ENCODE results near the gene NCKAP5. TPM values are rescaled to one million over a fixed set of nuclear protein-coding genes. Genes with fewer than 3 reads are reported as not detected.

Gene NCKAP5
- polyA plus RNA-seq, 2 of the 4 experiments (the other 2 are of a cell fraction), result 3.0 to 4.1 TPM

- CTCF ChIA-PET, result no interaction called here
- no peak for FAIRE-seq
Observed at GRCh38 chr2:132797071-132797470, 771.2 kb downstream of the NCKAP5 start.

GRCh38 chr2:132795220-132795619, 773.0 kb downstream of the NCKAP5 start:
- H3K4me3 ChIP-seq, result no peak overlapping the region
- TF ChIP-seq FOSL2 (IDR thresholded peaks at IDR 0.05) (no peak), FOSL2 (CRISPR knock-in tag; IDR thresholded peaks at IDR 0.05) (no peak), POLR2A (IDR thresholded peaks at IDR 0.05; ENCODE audit: low read length) (no peak), NR3C1 (IDR thresholded peaks at IDR 0.05) (no peak), HMGXB4 (CRISPR knock-in tag; IDR thresholded peaks at IDR 0.05; ENCODE audit: borderline replicate concordance) (no peak), POLR2AphosphoS2 (conservative IDR thresholded peaks at IDR 0.05; ENCODE audit: low read length) (no peak)
- no peak for FAIRE-seq
- no peak for DNase-seq (ENCODE audit: low read depth in 1 of 2, low spot score in 1 of 2)
- ChIA-PET CTCF (no interaction called here), POLR2A (no interaction called here)
- WGBS (ENCODE audit: missing lambda C conversion rate), result 32% methylated on average over 2 of the region's 2 CpGs
- 0 out of 3 replicates have a peak, but pooled peaks cover 7% of the 10 kb centered on the region for H3K4me1 ChIP-seq
- H3K4me2 ChIP-seq, result no peak overlapping the region
- no peak for ATAC-seq
- no peak overlapping the region for H3K27ac ChIP-seq
- no peaks in the 10 kb centered on the region for H3K9me3 ChIP-seq

More at GRCh38 chr2:132797071-132797470, 771.2 kb downstream of the NCKAP5 start:
- no peak for DNase-seq (ENCODE audit: low read depth in 1 of 2, low spot score in 1 of 2)
- Histone ChIP-seq H3K9me3 (no peaks in the 10 kb centered on the region), H3K27ac (no peak overlapping the region), H3K4me3 (no peak overlapping the region), H3K4me2 (no peak overlapping the region), H3K4me1 (0 out of 3 replicates have a peak, but pooled peaks cover 7% of the 10 kb centered on the region)
- 34% methylated on average over 3 of the region's 3 CpGs for WGBS (ENCODE audit: missing lambda C conversion rate)
- TF ChIP-seq ZFP36 (IDR thresholded peaks at IDR 0.05; ENCODE audit: borderline replicate concordance, partially characterized antibody), result no peak
- no peak for TF ChIP-seq CHD4 (IDR thresholded peaks at IDR 0.05; ENCODE audit: borderline replicate concordance)
- ATAC-seq, result no peak
- POLR2A ChIA-PET, result no interaction called here

- ChIA-PET CTCF (no interaction called here), POLR2A (no interaction called here)
- H3K4me1 ChIP-seq, result 0 out of 3 replicates have a peak, but pooled peaks cover 7% of the 10 kb centered on the region
- no peaks in the 10 kb centered on the region for H3K9me3 ChIP-seq
- FAIRE-seq (no peak), ATAC-seq (no peak), DNase-seq (ENCODE audit: low read depth in 1 of 2, low spot score in 1 of 2) (no peak)
- no peak for TF ChIP-seq POLR2A (IDR thresholded peaks at IDR 0.05; ENCODE audit: low read length)
- TF ChIP-seq PHF8 (IDR thresholded peaks at IDR 0.05; ENCODE audit: borderline replicate concordance, low read depth), result no peak
- no peak for TF ChIP-seq SREBF2 (IDR thresholded peaks at IDR 0.05)
- TF ChIP-seq FOSB (CRISPR knock-in tag; IDR thresholded peaks at IDR 0.05), result no peak
- TF ChIP-seq CHD2 (IDR thresholded peaks at IDR 0.05; ENCODE audit: low read length, partially characterized antibody), result no peak
- H3K4me3 ChIP-seq, result no peak overlapping the region
- no peak overlapping the region for H3K4me2 ChIP-seq
- no peak overlapping the region for H3K27ac ChIP-seq
- 81% methylated on average over 8 of the region's 8 CpGs for WGBS (ENCODE audit: missing lambda C conversion rate)
Observed at GRCh38 chr2:132793532-132793931, 774.7 kb downstream of the NCKAP5 start.

- ChIA-PET POLR2A (no interaction called here), CTCF (no interaction called here)
- no peaks in the 10 kb centered on the region for H3K9me3 ChIP-seq
- H3K27ac ChIP-seq, result no peak overlapping the region
- H3K4me1 ChIP-seq, result 0 out of 3 replicates have a peak, but pooled peaks cover 2% of the 10 kb centered on the region
- WGBS (ENCODE audit: missing lambda C conversion rate), result 72% methylated on average over 4 of the region's 4 CpGs
- FAIRE-seq, result no peak
- H3K4me2 ChIP-seq, result no peak overlapping the region
- DNase-seq (ENCODE audit: low read depth in 1 of 2, low spot score in 1 of 2), result no peak
- H3K4me3 ChIP-seq, result no peak overlapping the region
- no peak for TF ChIP-seq CBX2 (IDR thresholded peaks at IDR 0.05; ENCODE audit: borderline replicate concordance, low read depth)
- TF ChIP-seq JUNB (IDR thresholded peaks at IDR 0.05), result no peak
- TF ChIP-seq RARB (CRISPR knock-in tag; IDR thresholded peaks at IDR 0.05), result no peak
- no peak for TF ChIP-seq CBX8 (IDR thresholded peaks at IDR 0.05)
- TF ChIP-seq ZSCAN20 (CRISPR knock-in tag; IDR thresholded peaks at IDR 0.05), result no peak
- no peak for TF ChIP-seq ZFP36 (IDR thresholded peaks at IDR 0.05; ENCODE audit: borderline replicate concordance, partially characterized antibody)
- TF ChIP-seq NFE2L2 (conservative IDR thresholded peaks at IDR 0.05; ENCODE audit: low read length), result no peak
- TF ChIP-seq HOXB5 (CRISPR knock-in tag; IDR thresholded peaks at IDR 0.05), result no peak
- no peak for TF ChIP-seq CHD2 (IDR thresholded peaks at IDR 0.05; ENCODE audit: low read length, partially characterized antibody)
- no peak for TF ChIP-seq RCOR1 (IDR thresholded peaks at IDR 0.05; ENCODE audit: low read depth, low read length)
- TF ChIP-seq REST (IDR thresholded peaks at IDR 0.05), result no peak
- TF ChIP-seq SREBF2 (IDR thresholded peaks at IDR 0.05), result no peak
- no peak for TF ChIP-seq HEYL (CRISPR knock-in tag; IDR thresholded peaks at IDR 0.05)
- no peak for TF ChIP-seq ATOH8 (CRISPR knock-in tag; IDR thresholded peaks at IDR 0.05; ENCODE audit: low read depth)
- ATAC-seq, result no peak
Observed at GRCh38 chr2:132790207-132790785, 778.0 kb downstream of the NCKAP5 start.

Measured in A549 (cell line).